OCI-LY1 (cell line): ENCODE data around the gene POLR3H.

ENCODE experiments used
- H2AFZ ChIP-seq: fragments of 200-600 bp; sonication (generic), shearing (Covaris generic); 2 replicates; pipeline ENCODE4 v1.6.0; 2014; ENCODE audit warnings: antibody characterized with exemption, mild to moderate bottlenecking, low read length
- H3F3A ChIP-seq: fragments of 200-600 bp; sonication (generic), shearing (Covaris generic); 2 replicates; pipeline ENCODE4 v1.6.0; 2014; ENCODE audit warnings: mild to moderate bottlenecking, antibody characterized with exemption, low read length, moderate library complexity; ENCODE audit not compliant: insufficient read depth
- H3K27ac ChIP-seq: fragments of 200-600 bp; sonication (generic); 2 replicates; pipeline ENCODE4 v1.5.1; 2014; ENCODE audit warnings: low read length, mixed run types, mild to moderate bottlenecking, low read depth; ENCODE audit not compliant: poor library complexity, severe bottlenecking
- H3K27me3 ChIP-seq: fragments of 200-600 bp; sonication (generic); 2 replicates; pipeline ENCODE4 v1.6.0; 2014; ENCODE audit warnings: antibody characterized with exemption, mild to moderate bottlenecking, low read length, moderate library complexity; ENCODE audit not compliant: insufficient read depth
- H3K36me3 ChIP-seq: fragments of 200-600 bp; sonication (generic); 2 replicates; pipeline ENCODE4 v1.6.1; 2014; ENCODE audit warnings: mild to moderate bottlenecking, antibody characterized with exemption, low read length, moderate library complexity, mixed read lengths; ENCODE audit not compliant: insufficient read depth
- H3K4me1 ChIP-seq: fragments of 200-600 bp; sonication (generic); 2 replicates; pipeline ENCODE4 v1.5.1; 2014; ENCODE audit warnings: mild to moderate bottlenecking, low read length, moderate library complexity; ENCODE audit not compliant: insufficient read depth, severe bottlenecking
- H3K4me2 ChIP-seq: fragments of 200-600 bp; sonication (generic), shearing (Covaris generic); 2 replicates; pipeline ENCODE4 v1.6.1; 2014; ENCODE audit warnings: low read length
- H3K4me3 ChIP-seq: fragments of 200-600 bp; sonication (generic); 2 replicates; pipeline ENCODE4 v1.5.1; 2014; ENCODE audit warnings: low read length, low read depth, mild to moderate bottlenecking, mixed read lengths; ENCODE audit not compliant: poor library complexity, severe bottlenecking
- H3K79me2 ChIP-seq: fragments of 200-600 bp; shearing (Covaris generic); 2 replicates; pipeline ENCODE4 v1.6.1; 2016; ENCODE audit warnings: mixed run types, low read length, mixed read lengths; ENCODE audit not compliant: insufficient read depth
- H3K9ac ChIP-seq: fragments of 200-600 bp; sonication (generic), shearing (Covaris generic); 2 replicates; pipeline ENCODE4 v1.6.1; 2014; ENCODE audit warnings: mild to moderate bottlenecking, low read length, mixed read lengths
- H3K9me2 ChIP-seq: fragments of 200-600 bp; sonication (generic), shearing (Covaris generic); 2 replicates; pipeline ENCODE4 v1.6.1; 2014; ENCODE audit warnings: low read depth, mild to moderate bottlenecking, low read length, mixed read lengths
- H3K9me3 ChIP-seq: fragments of 200-600 bp; shearing (Covaris generic); 2 replicates; pipeline ENCODE4 v1.6.1; 2014; ENCODE audit warnings: low read length, mixed read lengths
- H4K20me1 ChIP-seq: fragments of 200-600 bp; sonication (generic), shearing (Covaris generic); 2 replicates; pipeline ENCODE4 v1.6.0; 2016; ENCODE audit warnings: mild to moderate bottlenecking, low read length; ENCODE audit not compliant: insufficient read depth
- CTCF ChIP-seq: fragments of 200-600 bp; sonication (generic), shearing (Covaris generic); IDR thresholded peaks from 2 replicates; pipeline ENCODE4 v1.5.1; 2017; ENCODE audit warnings: mild to moderate bottlenecking, antibody characterized with exemption, low read length, moderate library complexity, mixed read lengths
- EZH2 ChIP-seq: fragments of 200-600 bp; sonication (generic), shearing (Covaris generic); IDR thresholded peaks from 2 replicates; pipeline ENCODE4 v1.8.0; 2017; ENCODE audit warnings: borderline replicate concordance, mixed run types, mild to moderate bottlenecking, antibody characterized with exemption, low read length, moderate library complexity, mixed read lengths

Gene POLR3H

DNA sequence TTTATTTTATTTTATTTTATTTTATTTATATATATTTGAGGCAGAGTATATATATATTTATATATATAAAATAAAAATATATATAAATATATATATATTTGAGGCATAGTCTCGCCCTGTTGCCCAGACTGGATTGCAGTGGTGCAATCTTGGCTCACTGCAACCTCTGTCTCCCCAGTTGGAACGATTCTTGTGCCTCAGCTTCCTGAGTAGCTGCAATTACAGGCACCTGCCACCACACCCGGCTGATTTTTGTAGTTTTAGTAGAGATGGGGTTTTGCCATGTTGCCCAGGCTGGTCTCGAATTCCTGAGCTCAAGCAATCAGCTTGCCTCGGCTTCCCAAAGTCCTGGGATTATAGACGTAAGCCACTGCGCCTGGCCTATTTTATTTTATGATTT lies 44.0 kb downstream of the POLR3H start:
- Histone ChIP-seq H4K20me1 (no peaks in the 10 kb centered on the region), H3K36me3 (peaks cover 48% of the 10 kb centered on the region), H3K27me3 (no peaks in the 10 kb centered on the region), H3K79me2 (peaks cover 2% of the 10 kb centered on the region; the same call in 1 of the 2 replicates), H3K27ac (no peak overlapping the region), H3K9me3 (no peaks in the 10 kb centered on the region), H3K9me2 (no peaks in the 10 kb centered on the region), H2AFZ (no peak overlapping the region), H3K4me2 (no peak overlapping the region), H3K9ac (no peak overlapping the region), H3K4me3 (no peak overlapping the region), H3K4me1 (peaks cover 11% of the 10 kb centered on the region), H3F3A (no peaks in the 10 kb centered on the region)
- TF ChIP-seq CTCF (no peak), EZH2 (no peak)

DNA sequence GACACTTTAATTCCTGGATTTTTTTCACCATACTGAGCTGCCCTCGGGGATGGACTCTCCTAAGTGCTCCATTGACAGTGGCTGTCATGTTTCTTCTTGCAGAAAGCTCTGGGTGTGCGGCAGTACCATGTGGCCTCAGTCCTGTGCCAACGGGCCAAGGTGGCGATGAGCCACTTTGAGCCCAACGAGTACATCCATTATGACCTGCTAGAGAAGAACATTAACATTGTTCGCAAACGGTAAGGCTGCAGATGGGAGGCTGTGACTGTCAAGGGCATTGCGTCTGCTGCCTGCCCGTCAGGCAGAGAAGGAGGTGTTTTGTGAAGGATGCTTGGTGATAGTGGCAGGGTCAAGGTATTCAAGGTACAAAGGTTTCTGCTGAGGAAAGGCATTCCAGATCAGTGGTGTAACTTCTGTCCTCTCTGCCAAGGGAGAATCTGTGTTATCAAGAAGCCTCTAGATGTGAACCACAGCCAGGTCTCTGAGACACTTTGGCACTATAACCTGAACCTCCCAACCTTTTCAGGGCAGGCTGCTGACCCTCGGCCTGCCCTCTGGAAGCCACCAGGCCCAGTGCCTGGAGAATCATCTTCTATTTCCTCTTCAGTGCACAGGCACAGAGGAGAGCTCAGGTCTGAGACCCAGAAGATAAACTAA lies 44.5 kb downstream of the POLR3H start:
- H4K20me1 ChIP-seq, result no peaks in the 10 kb centered on the region
- H3K27ac ChIP-seq, result no peak overlapping the region
- H3K4me2 ChIP-seq, result no peak overlapping the region
- H3K4me3 ChIP-seq, result no peak overlapping the region
- H3K4me1 ChIP-seq, result peaks cover 11% of the 10 kb centered on the region
- H3K36me3 ChIP-seq, result peaks cover 52% of the 10 kb centered on the region
- no peaks in the 10 kb centered on the region for H3K9me3 ChIP-seq
- H3K27me3 ChIP-seq, result no peaks in the 10 kb centered on the region
- H2AFZ ChIP-seq, result no peak overlapping the region
- peaks cover 2% of the 10 kb centered on the region; the same call in 1 of the 2 replicates for H3K79me2 ChIP-seq
- TF ChIP-seq EZH2, result no peak
- no peak for TF ChIP-seq CTCF
- H3K9ac ChIP-seq, result no peak overlapping the region
- no peaks in the 10 kb centered on the region for H3K9me2 ChIP-seq
- no peaks in the 10 kb centered on the region for H3F3A ChIP-seq

DNA sequence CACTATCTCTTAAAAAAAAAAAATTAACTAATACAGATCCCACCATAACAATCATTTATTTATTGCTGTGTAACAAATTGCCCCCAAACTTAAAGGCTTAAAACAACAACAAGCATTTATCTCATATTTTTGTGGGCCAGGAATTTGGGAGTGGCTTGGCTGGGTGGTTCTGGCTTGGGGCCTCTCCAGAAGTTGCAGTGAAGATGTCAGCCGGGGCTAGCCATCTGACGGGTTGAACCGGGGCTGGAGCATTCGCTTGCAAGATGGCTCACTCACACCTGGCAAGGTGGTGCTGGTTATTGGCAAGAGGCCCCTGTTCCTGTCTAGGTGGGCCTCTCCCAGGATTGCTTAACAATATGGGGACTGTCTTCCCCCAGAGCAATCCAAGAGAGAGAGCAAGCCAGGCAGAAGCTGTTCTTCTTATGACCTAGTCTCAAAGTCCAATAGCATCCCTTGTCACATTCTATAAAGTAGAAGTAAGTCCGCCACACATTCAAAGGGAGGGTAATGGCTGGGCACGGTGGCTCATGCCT lies 45.9 kb downstream of the POLR3H start:
- Histone ChIP-seq H3K79me2 (peaks cover 4% of the 10 kb centered on the region; the same call in 1 of the 2 replicates), H3K4me2 (no peak overlapping the region), H3K9ac (no peak overlapping the region), H2AFZ (no peak overlapping the region), H3K4me3 (no peak overlapping the region), H3K27ac (no peak overlapping the region), H3K9me3 (no peaks in the 10 kb centered on the region), H3K4me1 (no peaks in the 10 kb centered on the region), H3K27me3 (no peaks in the 10 kb centered on the region), H4K20me1 (no peaks in the 10 kb centered on the region), H3K36me3 (peaks cover 42% of the 10 kb centered on the region), H3K9me2 (no peaks in the 10 kb centered on the region), H3F3A (no peaks in the 10 kb centered on the region)
- TF ChIP-seq EZH2 (no peak), CTCF (no peak)
